Heart left ventricle (tissue), 16 donors: Measurements from ENCODE around the gene DZIP1. TPM values are rescaled to one million over a fixed set of nuclear protein-coding genes. Genes with fewer than 3 reads are reported as not detected.

Experiments used
- ATAC-seq, 4 donors: fragments of 200-7000 bp; cut with Tn5 transposase; one replicate each; pipeline ENCODE4 v1.9.1; 2020 to 2022; ENCODE audit warnings: moderate library complexity in 4 of 4, mild to moderate bottlenecking in 3 of 4, moderate number of reproducible peaks in 1 of 4
- DNase-seq, 5 donors: peaks; one replicate each; pipeline ENCODE4 v3.0.0-alpha.2; 2020
- H3K27ac ChIP-seq, 12 donors: fragments of 200-600 bp; sonication (generic) in 4 of 12; one replicate each; pipeline versions ENCODE4 v1.5.0 to v1.8.0; 2016 to 2022; ENCODE audit warnings: mild to moderate bottlenecking in 2 of 12
- H3K27me3 ChIP-seq, 9 donors: fragments of 200-600 bp; sonication (generic) in 2 of 9; one replicate each; pipeline versions ENCODE4 v1.5.1 to v1.8.0; 2016 to 2022; ENCODE audit warnings: mild to moderate bottlenecking in 3 of 9
- H3K36me3 ChIP-seq, 9 donors: fragments of 200-600 bp; sonication (generic) in 2 of 9; one replicate each; pipeline versions ENCODE4 v1.5.0 to v1.8.0; 2018 to 2022; ENCODE audit warnings: mild to moderate bottlenecking in 2 of 9
- H3K4me1 ChIP-seq, 12 donors: fragments of 200-600 bp; sonication (generic) in 4 of 12; one replicate each; pipeline versions ENCODE4 v1.5.0 to v1.8.0; 2016 to 2022; ENCODE audit warnings: mild to moderate bottlenecking in 3 of 12
- H3K4me3 ChIP-seq, 12 donors: fragments of 200-600 bp; sonication (generic) in 4 of 12; one replicate each; pipeline versions ENCODE4 v1.5.0 to v1.8.0; 2017 to 2022; ENCODE audit warnings: mild to moderate bottlenecking in 9 of 12, moderate library complexity in 4 of 12
- H3K9me3 ChIP-seq, 12 donors: fragments of 200-600 bp; sonication (generic) in 4 of 12; one replicate each; pipeline versions ENCODE4 v1.5.0 to v1.8.0; 2016 to 2022; ENCODE audit warnings: mild to moderate bottlenecking in 1 of 12
- CTCF ChIP-seq, 12 donors: fragments of 200-600 bp; sonication (generic) in 4 of 12; IDR thresholded peaks; one replicate each; pipeline versions ENCODE4 v1.5.0 to v1.8.0; 2018 to 2022; ENCODE audit warnings: antibody characterized with exemption in 12 of 12, mild to moderate bottlenecking in 5 of 12
- POLR2A ChIP-seq, 2 donors: fragments of 450-650 bp; IDR thresholded peaks; one replicate each; pipeline ENCODE4 v1.6.1; 2017; ENCODE audit warnings: antibody characterized with exemption in 2 of 2, mild to moderate bottlenecking in 2 of 2, moderate library complexity in 2 of 2
- WGBS, 4 donors: extraction: QIAGEN DNeasy Blood & Tissue Kit in 2 of 4; methylation state at CpG; one replicate each; pipeline versions ENCODE4 v1.1.5 to v1.1.7; 2013 to 2018; 5-methylcytosine and 5-hydroxymethylcytosine counted together
- intact Hi-C, 10 donors: fragments of 100-400 bp; cut with DNase I; formaldehyde crosslinking; loops; one replicate each; pipeline versions ENCODE4 v1.11.1 to v1.14.2; 2022
- polyA plus RNA-seq, 2 donors: library from polyadenylated mRNA; stranded (reverse); fragments of 200-250 nt; gene quantifications; one replicate each; pipeline ENCODE4 v1.2.3, GENCODE V29; 2013
- total RNA-seq, 9 donors: library from RNA; depleted of rRNA in 2 of 9; stranded (reverse); fragments of >200 nt in 2 of 9; fragmentation: NEBNext Ultra II Directional in 3 of 9; extraction: Animal tissue kit (Norgen Biotek cat#: 25700) in 3 of 9; gene quantifications; one replicate each; pipeline versions ENCODE4 v1.1.0 to v1.2.4, GENCODE V29; 2016 to 2023
- donor health status: ischemic (EF 13 %, LVEDD 7.1; RV severe dilation, severe dysfunction).
- donor health status: healthy with polysubstance abuse.
- donor health status: DM: no; HTN: yes; CAD: no.
- donor health status: DM: no; HTN: no; CAD: no.
- donor health status: ischemic (EF 25% LVEDD 6.9; RV normal size, moderate dysfunction).
- donor health status: ischemic (EF 25% LVEDD 5.7; RV mildly dilated, moderate dysfunction).
- donor health status: healthy.
- donor health status: DM: yes; HTN: yes; CAD: no.
- donor health status: ischemic (EF 35%, LVEDD 5.7; RV mildly dilated, moderate dysfunction).
- donor health status: nonischemic (EF 11% LVEDD 7.7; RV severe dilation, severe dysfunction).
- donor health status: DM: yes; HTN: yes; CAD: no.
- donor health status: PGD.
- donor health status: ischemic (EF 29% LVEDD 5.4; RV normal size, mild dysfunction).
- donor health status: nonischemic (EF 23%, LVEDD 6.1; RV moderate dilation, normal function).

Gene DZIP1
- total and polyA plus RNA-seq, 11 donors: 1.9 to 6.9 (median 4.2) TPM

GRCh38 chr13:95620825-95621498 lies 23.5 kb downstream of the DZIP1 start:
- Histone ChIP-seq H3K27me3 (no peaks in the 10 kb centered on the region), H3K4me3 (no peak overlapping the region), H3K4me1 (peaks cover 0 to 9% (median 0%) of the 10 kb centered on the region in 12 donors), H3K27ac (peak overlapping the region in 4 of 12 donors; percentile 5 to 45 (median 30)), H3K36me3 (peaks cover 0 to 63% (median 4%) of the 10 kb centered on the region in 9 donors), H3K9me3 (no peaks in the 10 kb centered on the region)
- ATAC-seq (peak; percentile 47 to 75 (median 58)), DNase-seq (no peak)
- TF ChIP-seq CTCF (IDR thresholded peaks at IDR 0.05): no peak
- TF ChIP-seq POLR2A (IDR thresholded peaks at IDR 0.05): no peak
- intact Hi-C loops: loop anchor here in 4 of 10 donors (5.0 to 10.0 kb wide), 3 partner anchors 126 to 364 kb away; no protein-coding TSS in a partner anchor
- 46 to 55% (median 53%) methylated on average over 10 of the region's 10 CpGs for WGBS, 4 donors

- 61 to 79% (median 68%) methylated on average over 2 of the region's 2 CpGs for WGBS, 4 donors
Observed at GRCh38 chr13:95620030-95620824, 24.3 kb downstream of the DZIP1 start.

DNA sequence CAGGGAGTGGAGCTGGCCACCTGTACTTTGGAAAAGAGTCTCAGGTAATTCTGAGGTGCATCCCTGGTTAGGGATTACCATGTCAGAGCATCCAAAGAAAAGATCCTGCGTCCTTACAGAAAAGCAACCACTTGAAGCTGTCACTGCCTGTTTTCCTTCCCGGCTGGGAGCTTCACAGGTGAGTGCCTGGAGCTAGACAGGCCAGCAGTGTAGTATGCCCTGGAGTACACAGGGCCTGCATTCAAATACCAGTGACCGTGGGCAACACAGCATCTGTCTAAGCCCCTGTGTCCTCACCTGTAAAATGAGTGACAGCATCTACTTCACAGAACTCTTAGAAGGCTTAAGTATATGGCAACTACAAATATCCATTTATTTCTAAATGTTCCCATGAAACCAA lies 29.0 kb downstream of the DZIP1 start:
- WGBS, 4 donors: 87 to 100% (median 89%) methylated on average over 3 of the region's 3 CpGs

More at GRCh38 chr13:95620030-95620824, 24.3 kb downstream of the DZIP1 start:
- Histone ChIP-seq H3K27ac (no peak overlapping the region), H3K36me3 (peaks cover 0 to 70% (median 4%) of the 10 kb centered on the region in 9 donors), H3K4me1 (peaks cover 0 to 9% (median 0%) of the 10 kb centered on the region in 12 donors), H3K9me3 (no peaks in the 10 kb centered on the region), H3K27me3 (no peaks in the 10 kb centered on the region), H3K4me3 (no peak overlapping the region)
- intact Hi-C loops: loop anchor here in 4 of 10 donors (5.0 to 10.0 kb wide), 3 partner anchors 125 to 365 kb away; no protein-coding TSS in a partner anchor
- TF ChIP-seq CTCF (IDR thresholded peaks at IDR 0.05) (no peak), POLR2A (IDR thresholded peaks at IDR 0.05) (no peak)
- DNase-seq: no peak
- no peak for ATAC-seq

More for the DNA sequence above, 29.0 kb downstream of the DZIP1 start:
- peaks cover 0 to 64% (median 4%) of the 10 kb centered on the region in 9 donors for H3K36me3 ChIP-seq
- TF ChIP-seq CTCF (IDR thresholded peaks at IDR 0.05) (no peak), POLR2A (IDR thresholded peaks at IDR 0.05) (no peak)
- no peaks in the 10 kb centered on the region for H3K27me3 ChIP-seq
- peaks cover 0 to 1% (median 0%) of the 10 kb centered on the region in 12 donors for H3K4me1 ChIP-seq
- intact Hi-C loops: no loop called here
- no peaks in the 10 kb centered on the region for H3K9me3 ChIP-seq
- no peak for DNase-seq
- ATAC-seq: no peak
- no peak overlapping the region for H3K4me3 ChIP-seq
- H3K27ac ChIP-seq: no peak overlapping the region
